Activated CD4-positive, alpha-beta T cell treated with anti-CD3 and anti-CD28 coated beads, Interleukin-2, amount 10 ng/mL, durations not matched to agents 24 days and 14 days (primary cell): ENCODE results near the gene MSI2. TPM values are rescaled to one million over a fixed set of nuclear protein-coding genes. Genes with fewer than 3 reads are reported as not detected.

Source experiments
- DNase-seq: peaks from one replicate; pipeline ENCODE4 v3.0.0; 2022
- H3K27ac Mint-ChIP-seq: one replicate; pipeline ENCODE4 v1.8.0; 2022; ENCODE audit warnings: mild to moderate bottlenecking, mixed read lengths
- H3K27me3 Mint-ChIP-seq: one replicate; pipeline ENCODE4 v1.8.0; 2022; ENCODE audit warnings: mixed read lengths
- H3K36me3 Mint-ChIP-seq: one replicate; pipeline ENCODE4 v1.8.0; 2022; ENCODE audit warnings: low read depth, mild to moderate bottlenecking, mixed read lengths
- H3K4me1 Mint-ChIP-seq: one replicate; pipeline ENCODE4 v1.8.0; 2021; ENCODE audit warnings: mixed read lengths
- H3K4me3 Mint-ChIP-seq: one replicate; pipeline ENCODE4 v1.8.0; 2022; ENCODE audit warnings: mild to moderate bottlenecking, moderate library complexity, mixed read lengths
- H3K9me3 Mint-ChIP-seq: one replicate; pipeline ENCODE4 v1.8.0; 2021; ENCODE audit warnings: mixed read lengths
- intact Hi-C: fragments of 100-400 bp; cut with micrococcal nuclease; formaldehyde crosslinking; loops from one replicate; pipeline ENCODE4 v1.15.1; 2023
- total RNA-seq: library from RNA; stranded (reverse); gene quantifications from 2 replicates; pipeline ENCODE4 v1.2.3, GENCODE V29; 2022

MSI2 gene
- total RNA-seq, 1 donor from 2014 or later = 172 TPM

- intact Hi-C loops = no loop called here
- H3K9me3 Mint-ChIP-seq = no peaks in the 10 kb centered on the region
- H3K36me3 Mint-ChIP-seq = no peaks in the 10 kb centered on the region
- DNase-seq = no peak
- peaks cover 12% of the 10 kb centered on the region for H3K27me3 Mint-ChIP-seq
- no peak overlapping the region for H3K4me3 Mint-ChIP-seq
- H3K4me1 Mint-ChIP-seq = no peaks in the 10 kb centered on the region
- H3K27ac Mint-ChIP-seq = no peak overlapping the region
Measured at GRCh38 chr17:57722704-57723043, 466.4 kb downstream of the MSI2 start.

GRCh38 chr17:57723427-57724025, 467.2 kb downstream of the MSI2 start:
- DNase-seq = no peak
- Mint-ChIP-seq H3K27me3 (peaks cover 10% of the 10 kb centered on the region), H3K9me3 (no peaks in the 10 kb centered on the region), H3K27ac (no peak overlapping the region), H3K36me3 (no peaks in the 10 kb centered on the region), H3K4me1 (no peaks in the 10 kb centered on the region), H3K4me3 (no peak overlapping the region)
- intact Hi-C loops = no loop called here

DNA sequence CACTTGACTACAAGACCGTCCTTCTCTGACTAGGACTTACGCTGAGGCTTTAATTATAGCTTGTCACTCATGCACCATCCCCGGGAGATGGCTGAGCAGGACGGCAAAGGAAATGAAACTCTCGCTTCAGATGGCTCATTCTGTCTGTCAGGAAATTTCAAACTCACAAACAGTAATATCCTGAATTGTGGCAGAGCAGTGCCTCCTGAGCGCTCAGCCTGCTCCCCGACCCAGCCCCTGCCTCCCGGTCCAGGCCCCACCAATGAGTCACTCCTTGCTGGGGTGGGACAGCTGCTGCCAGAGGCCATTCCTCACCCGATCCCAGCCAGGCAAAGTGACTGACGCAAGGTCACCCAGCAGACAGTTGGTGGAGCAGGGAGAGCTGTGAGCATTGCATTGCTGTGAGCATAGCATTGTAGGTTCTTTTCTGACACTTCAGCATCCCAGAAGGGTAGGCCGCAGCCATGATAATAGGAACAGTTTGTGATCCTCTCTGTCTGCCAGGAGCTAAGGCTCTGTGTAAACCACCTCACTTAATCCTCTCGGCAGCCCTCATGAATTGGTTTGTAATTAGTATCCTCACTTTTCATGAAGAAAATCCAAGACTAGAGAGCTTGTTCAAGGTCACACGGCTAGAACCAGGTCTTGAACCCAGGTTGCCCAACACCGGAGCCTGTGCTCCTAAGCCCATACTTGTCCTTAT, 467.9 kb downstream of the MSI2 start:
- H3K4me1 Mint-ChIP-seq = no peaks in the 10 kb centered on the region
- H3K27me3 Mint-ChIP-seq = peaks cover 5% of the 10 kb centered on the region
- no peaks in the 10 kb centered on the region for H3K36me3 Mint-ChIP-seq
- no peaks in the 10 kb centered on the region for H3K9me3 Mint-ChIP-seq
- no peak for DNase-seq
- H3K4me3 Mint-ChIP-seq = no peak overlapping the region
- H3K27ac Mint-ChIP-seq = no peak overlapping the region
- intact Hi-C loops = no loop called here

GRCh38 chr17:57724729-57725125, 468.4 kb downstream of the MSI2 start:
- intact Hi-C loops = no loop called here
- no peak overlapping the region for H3K4me3 Mint-ChIP-seq
- no peaks in the 10 kb centered on the region for H3K4me1 Mint-ChIP-seq

GRCh38 chr17:57726213-57726790, 470.0 kb downstream of the MSI2 start:
- intact Hi-C loops = no loop called here
- Mint-ChIP-seq H3K4me3 (no peak overlapping the region), H3K9me3 (no peaks in the 10 kb centered on the region), H3K4me1 (no peaks in the 10 kb centered on the region), H3K27me3 (peaks cover 10% of the 10 kb centered on the region), H3K27ac (no peak overlapping the region), H3K36me3 (no peaks in the 10 kb centered on the region)
- DNase-seq = no peak

More at GRCh38 chr17:57724729-57725125, 468.4 kb downstream of the MSI2 start:
- no peaks in the 10 kb centered on the region for H3K9me3 Mint-ChIP-seq
- H3K27me3 Mint-ChIP-seq = peaks cover 5% of the 10 kb centered on the region
- DNase-seq = no peak
- no peaks in the 10 kb centered on the region for H3K36me3 Mint-ChIP-seq
- no peak overlapping the region for H3K27ac Mint-ChIP-seq

- DNase-seq = no peak
- Mint-ChIP-seq H3K27me3 (peaks cover 15% of the 10 kb centered on the region), H3K36me3 (no peaks in the 10 kb centered on the region)
Measured at GRCh38 chr17:57726838-57727237, 470.5 kb downstream of the MSI2 start.

GRCh38 chr17:57727630-57728175, 471.4 kb downstream of the MSI2 start:
- Mint-ChIP-seq H3K4me3 (no peak overlapping the region), H3K36me3 (no peaks in the 10 kb centered on the region), H3K27me3 (peaks cover 15% of the 10 kb centered on the region), H3K9me3 (no peaks in the 10 kb centered on the region), H3K27ac (no peak overlapping the region), H3K4me1 (no peaks in the 10 kb centered on the region)
- no peak for DNase-seq
- intact Hi-C loops = no loop called here

More at GRCh38 chr17:57726838-57727237, 470.5 kb downstream of the MSI2 start:
- no peaks in the 10 kb centered on the region for H3K9me3 Mint-ChIP-seq
- no peak overlapping the region for H3K4me3 Mint-ChIP-seq
- no peaks in the 10 kb centered on the region for H3K4me1 Mint-ChIP-seq
- no peak overlapping the region for H3K27ac Mint-ChIP-seq
- intact Hi-C loops = no loop called here

GRCh38 chr17:57730026-57730701, 473.8 kb downstream of the MSI2 start:
- no peaks in the 10 kb centered on the region for H3K4me1 Mint-ChIP-seq
- H3K27me3 Mint-ChIP-seq = peaks cover 30% of the 10 kb centered on the region
- no peak overlapping the region for H3K27ac Mint-ChIP-seq
- H3K9me3 Mint-ChIP-seq = no peaks in the 10 kb centered on the region
- H3K4me3 Mint-ChIP-seq = no peak overlapping the region
- no peak for DNase-seq
- no peaks in the 10 kb centered on the region for H3K36me3 Mint-ChIP-seq
- intact Hi-C loops = no loop called here

GRCh38 chr17:57732062-57732461, 475.7 kb downstream of the MSI2 start:
- no peak for DNase-seq
- Mint-ChIP-seq H3K4me3 (no peak overlapping the region), H3K27ac (no peak overlapping the region), H3K27me3 (peaks cover 30% of the 10 kb centered on the region), H3K4me1 (no peaks in the 10 kb centered on the region), H3K36me3 (no peaks in the 10 kb centered on the region), H3K9me3 (no peaks in the 10 kb centered on the region)
- intact Hi-C loops = no loop called here

GRCh38 chr17:57733085-57733484, 476.8 kb downstream of the MSI2 start:
- H3K36me3 Mint-ChIP-seq = no peaks in the 10 kb centered on the region
- no peak overlapping the region for H3K4me3 Mint-ChIP-seq
- H3K27me3 Mint-ChIP-seq = peaks cover 32% of the 10 kb centered on the region
- H3K9me3 Mint-ChIP-seq = no peaks in the 10 kb centered on the region
- no peak for DNase-seq
- no peaks in the 10 kb centered on the region for H3K4me1 Mint-ChIP-seq
- no peak overlapping the region for H3K27ac Mint-ChIP-seq
- intact Hi-C loops = no loop called here

Other genes with a start within 250 kb of the MSI2 start
- 54.6 and 56.8 TPM in 2 replicates for gene AKAP1, start 171.3 kb upstream of the MSI2 start, total RNA-seq